ENCODE results near the gene KRTAP10-5. TPM values are rescaled to one million over a fixed set of nuclear protein-coding genes. Genes with fewer than 3 reads are reported as not detected.

KRTAP10-5 gene
- total RNA-seq, 2 experiments from 2014 or later: not detected

GRCh38 chr21:44547656-44548331 is 32.6 kb downstream of the KRTAP10-5 start:
- intact Hi-C loops (cut with micrococcal nuclease): loop anchor here (1.0 kb wide), 1 partner anchor 72 kb away; no protein-coding TSS in a partner anchor
- Mint-ChIP-seq H3K36me3 (ENCODE audit: low read depth) (peaks cover 15% of the 10 kb centered on the region), H3K27ac (peak overlapping the region; percentile 91), H3K4me3 (peak overlapping the region; percentile 72), H3K4me1 (ENCODE audit: low read depth) (peaks cover 25% of the 10 kb centered on the region), H3K27me3 (ENCODE audit: low read depth) (no peaks in the 10 kb centered on the region), H3K9me3 (peaks cover 13% of the 10 kb centered on the region)
- DNase-seq: peak; percentile 58
- CTCF ChIA-PET: interaction anchor here (0.7 to 1.4 kb wide), 4 partner anchors 36 to 589 kb away, joined by 3 to 4 read pairs (median 3); no protein-coding TSS in a partner anchor

- CTCF ChIA-PET: no interaction called here
Observed at GRCh38 chr21:44544566-44544965, 35.8 kb downstream of the KRTAP10-5 start.

GRCh38 chr21:44542716-44543115 is 37.7 kb downstream of the KRTAP10-5 start:
- DNase-seq: no peak
- no peak overlapping the region for H3K27ac Mint-ChIP-seq
- peaks cover 12% of the 10 kb centered on the region for H3K36me3 Mint-ChIP-seq (ENCODE audit: low read depth)
- intact Hi-C loops (cut with micrococcal nuclease): no loop called here
- peaks cover 12% of the 10 kb centered on the region for H3K4me1 Mint-ChIP-seq (ENCODE audit: low read depth)
- CTCF ChIA-PET: no interaction called here
- no peaks in the 10 kb centered on the region for H3K27me3 Mint-ChIP-seq (ENCODE audit: low read depth)
- H3K9me3 Mint-ChIP-seq: peaks cover 13% of the 10 kb centered on the region
- H3K4me3 Mint-ChIP-seq: no peak overlapping the region

More at GRCh38 chr21:44544566-44544965, 35.8 kb downstream of the KRTAP10-5 start:
- Mint-ChIP-seq H3K4me3 (no peak overlapping the region), H3K4me1 (ENCODE audit: low read depth) (peaks cover 25% of the 10 kb centered on the region), H3K27me3 (ENCODE audit: low read depth) (no peaks in the 10 kb centered on the region), H3K27ac (no peak overlapping the region), H3K36me3 (ENCODE audit: low read depth) (peaks cover 15% of the 10 kb centered on the region), H3K9me3 (peaks cover 13% of the 10 kb centered on the region)
- intact Hi-C loops (cut with micrococcal nuclease): no loop called here
- DNase-seq: no peak

- Mint-ChIP-seq H3K9me3 (peaks cover 1% of the 10 kb centered on the region), H3K4me3 (no peak overlapping the region), H3K4me1 (ENCODE audit: low read depth) (no peaks in the 10 kb centered on the region), H3K36me3 (ENCODE audit: low read depth) (no peaks in the 10 kb centered on the region), H3K27ac (no peak overlapping the region), H3K27me3 (ENCODE audit: low read depth) (no peaks in the 10 kb centered on the region)
- intact Hi-C loops (cut with micrococcal nuclease): no loop called here
- no peak for DNase-seq
- CTCF ChIA-PET: no interaction called here
Observed at GRCh38 chr21:44540741-44541288, 39.6 kb downstream of the KRTAP10-5 start.

- CTCF ChIA-PET: no interaction called here
- intact Hi-C loops (cut with micrococcal nuclease): no loop called here
- no peak for DNase-seq
- Mint-ChIP-seq H3K4me3 (no peak within 1 kb of the TSS), H3K27me3 (ENCODE audit: low read depth) (no peaks in the 10 kb centered on the region), H3K9me3 (no peaks in the 10 kb centered on the region), H3K27ac (no peak within 1 kb of the TSS), H3K36me3 (ENCODE audit: low read depth) (no peaks in the 10 kb centered on the region), H3K4me1 (ENCODE audit: low read depth) (no peaks in the 10 kb centered on the region)
Observed at GRCh38 chr21:44539991-44540666, 40.3 kb downstream of the KRTAP10-5 start, which contains the start of gene KRTAP10-1. Gene KRTAP10-1 (minus strand): TSS chr21:44540195. CDS start chr21:44540150, 45 bp downstream.

GRCh38 chr21:44539046-44539445 is 41.4 kb downstream of the KRTAP10-5 start:
- Mint-ChIP-seq H3K4me1 (ENCODE audit: low read depth) (no peaks in the 10 kb centered on the region), H3K36me3 (ENCODE audit: low read depth) (no peaks in the 10 kb centered on the region), H3K27ac (no peak overlapping the region), H3K4me3 (no peak overlapping the region), H3K27me3 (ENCODE audit: low read depth) (no peaks in the 10 kb centered on the region), H3K9me3 (no peaks in the 10 kb centered on the region)
- intact Hi-C loops (cut with micrococcal nuclease): no loop called here
- DNase-seq: no peak
- CTCF ChIA-PET: interaction anchor here (0.6 kb wide), 1 partner anchor 490 kb away, joined by 6 read pairs; no protein-coding TSS in a partner anchor

GRCh38 chr21:44537930-44538911 is 42.2 kb downstream of the KRTAP10-5 start:
- Mint-ChIP-seq H3K9me3 (no peaks in the 10 kb centered on the region), H3K4me1 (ENCODE audit: low read depth) (no peaks in the 10 kb centered on the region), H3K27me3 (ENCODE audit: low read depth) (no peaks in the 10 kb centered on the region), H3K4me3 (no peak overlapping the region), H3K36me3 (ENCODE audit: low read depth) (no peaks in the 10 kb centered on the region), H3K27ac (no peak overlapping the region)
- no peak for DNase-seq
- intact Hi-C loops (cut with micrococcal nuclease): no loop called here
- CTCF ChIA-PET: interaction anchor here (0.6 kb wide), 1 partner anchor 491 kb away, joined by 6 read pairs; no protein-coding TSS in a partner anchor

- no peak overlapping the region for H3K4me3 Mint-ChIP-seq
- CTCF ChIA-PET: interaction anchor here (0.6 to 1.2 kb wide), 3 partner anchors 25 to 670 kb away, joined by 3 read pairs; no protein-coding TSS in a partner anchor
- no peak overlapping the region for H3K27ac Mint-ChIP-seq
- DNase-seq: no peak
- H3K4me1 Mint-ChIP-seq (ENCODE audit: low read depth): no peaks in the 10 kb centered on the region
- intact Hi-C loops (cut with micrococcal nuclease): no loop called here
- no peaks in the 10 kb centered on the region for H3K36me3 Mint-ChIP-seq (ENCODE audit: low read depth)
- no peaks in the 10 kb centered on the region for H3K9me3 Mint-ChIP-seq
- no peaks in the 10 kb centered on the region for H3K27me3 Mint-ChIP-seq (ENCODE audit: low read depth)
Observed at GRCh38 chr21:44535963-44536362, 44.4 kb downstream of the KRTAP10-5 start.

GRCh38 chr21:44534688-44535087 is 45.7 kb downstream of the KRTAP10-5 start:
- intact Hi-C loops (cut with micrococcal nuclease): no loop called here
- Mint-ChIP-seq H3K4me3 (no peak overlapping the region), H3K9me3 (no peaks in the 10 kb centered on the region), H3K4me1 (ENCODE audit: low read depth) (no peaks in the 10 kb centered on the region), H3K27ac (no peak overlapping the region), H3K36me3 (ENCODE audit: low read depth) (no peaks in the 10 kb centered on the region), H3K27me3 (ENCODE audit: low read depth) (no peaks in the 10 kb centered on the region)
- no peak for DNase-seq
- CTCF ChIA-PET: no interaction called here

GRCh38 chr21:44533891-44534627 is 46.3 kb downstream of the KRTAP10-5 start:
- intact Hi-C loops (cut with micrococcal nuclease): no loop called here

GRCh38 chr21:44533121-44533890 is 47.1 kb downstream of the KRTAP10-5 start:
- H3K27me3 Mint-ChIP-seq (ENCODE audit: low read depth): no peaks in the 10 kb centered on the region
- CTCF ChIA-PET: no interaction called here
- no peak for DNase-seq
- H3K4me3 Mint-ChIP-seq: no peak overlapping the region
- no peaks in the 10 kb centered on the region for H3K4me1 Mint-ChIP-seq (ENCODE audit: low read depth)
- no peaks in the 10 kb centered on the region for H3K36me3 Mint-ChIP-seq (ENCODE audit: low read depth)
- intact Hi-C loops (cut with micrococcal nuclease): no loop called here
- no peak overlapping the region for H3K27ac Mint-ChIP-seq
- H3K9me3 Mint-ChIP-seq: no peaks in the 10 kb centered on the region

More at GRCh38 chr21:44533891-44534627, 46.3 kb downstream of the KRTAP10-5 start:
- CTCF ChIA-PET: no interaction called here
- H3K4me3 Mint-ChIP-seq: no peak overlapping the region
- no peak for DNase-seq
- H3K27me3 Mint-ChIP-seq (ENCODE audit: low read depth): no peaks in the 10 kb centered on the region
- no peaks in the 10 kb centered on the region for H3K36me3 Mint-ChIP-seq (ENCODE audit: low read depth)
- no peaks in the 10 kb centered on the region for H3K9me3 Mint-ChIP-seq
- no peak overlapping the region for H3K27ac Mint-ChIP-seq
- H3K4me1 Mint-ChIP-seq (ENCODE audit: low read depth): no peaks in the 10 kb centered on the region
